D721Med (cell line): ENCODE results near the gene ZNF710.

Experiments
- DNase-seq: peaks from one replicate; pipeline ENCODE4 v3.0.0; 2011; ENCODE audit warnings: low spot score; ENCODE audit not compliant: insufficient read length
- FAIRE-seq: peaks from 2 replicates; lab custom pipeline; 2011; peaks lifted over from hg19 to GRCh38; lab: Jason Lieb, UNC
- TF ChIP-seq, protein P1 (sequence below): IDR thresholded peaks from 2 replicates; pipeline ENCODE4 v1.5.1; 2012; ENCODE audit warnings: mild to moderate bottlenecking, control low read depth; ENCODE audit not compliant: insufficient read depth; ENCODE audit errors: missing control alignments

The ZNF710 gene

DNA sequence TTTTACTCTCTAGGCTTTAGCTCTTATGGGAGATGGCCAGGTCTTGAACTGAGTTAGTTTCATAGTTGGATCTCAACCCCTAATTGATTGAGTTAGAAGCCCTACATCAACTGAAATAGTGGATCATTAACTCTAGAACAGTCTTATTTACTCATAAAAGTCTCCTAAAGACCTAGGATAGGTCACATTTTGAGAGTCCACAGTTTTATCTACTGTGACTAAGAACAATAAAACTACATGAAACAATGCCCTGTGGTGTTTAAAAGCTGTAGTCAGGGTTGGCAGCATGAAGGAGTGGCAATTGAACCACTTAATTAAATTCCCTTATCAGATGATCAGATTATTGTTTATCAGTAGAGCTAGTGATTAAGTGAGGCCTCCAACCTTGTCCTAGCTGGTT, 123.4 kb downstream of the ZNF710 start:
- no peak for DNase-seq
- FAIRE-seq = no peak
- TF ChIP-seq, protein P1, sequence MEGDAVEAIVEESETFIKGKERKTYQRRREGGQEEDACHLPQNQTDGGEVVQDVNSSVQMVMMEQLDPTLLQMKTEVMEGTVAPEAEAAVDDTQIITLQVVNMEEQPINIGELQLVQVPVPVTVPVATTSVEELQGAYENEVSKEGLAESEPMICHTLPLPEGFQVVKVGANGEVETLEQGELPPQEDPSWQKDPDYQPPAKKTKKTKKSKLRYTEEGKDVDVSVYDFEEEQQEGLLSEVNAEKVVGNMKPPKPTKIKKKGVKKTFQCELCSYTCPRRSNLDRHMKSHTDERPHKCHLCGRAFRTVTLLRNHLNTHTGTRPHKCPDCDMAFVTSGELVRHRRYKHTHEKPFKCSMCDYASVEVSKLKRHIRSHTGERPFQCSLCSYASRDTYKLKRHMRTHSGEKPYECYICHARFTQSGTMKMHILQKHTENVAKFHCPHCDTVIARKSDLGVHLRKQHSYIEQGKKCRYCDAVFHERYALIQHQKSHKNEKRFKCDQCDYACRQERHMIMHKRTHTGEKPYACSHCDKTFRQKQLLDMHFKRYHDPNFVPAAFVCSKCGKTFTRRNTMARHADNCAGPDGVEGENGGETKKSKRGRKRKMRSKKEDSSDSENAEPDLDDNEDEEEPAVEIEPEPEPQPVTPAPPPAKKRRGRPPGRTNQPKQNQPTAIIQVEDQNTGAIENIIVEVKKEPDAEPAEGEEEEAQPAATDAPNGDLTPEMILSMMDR = no peak

DNA sequence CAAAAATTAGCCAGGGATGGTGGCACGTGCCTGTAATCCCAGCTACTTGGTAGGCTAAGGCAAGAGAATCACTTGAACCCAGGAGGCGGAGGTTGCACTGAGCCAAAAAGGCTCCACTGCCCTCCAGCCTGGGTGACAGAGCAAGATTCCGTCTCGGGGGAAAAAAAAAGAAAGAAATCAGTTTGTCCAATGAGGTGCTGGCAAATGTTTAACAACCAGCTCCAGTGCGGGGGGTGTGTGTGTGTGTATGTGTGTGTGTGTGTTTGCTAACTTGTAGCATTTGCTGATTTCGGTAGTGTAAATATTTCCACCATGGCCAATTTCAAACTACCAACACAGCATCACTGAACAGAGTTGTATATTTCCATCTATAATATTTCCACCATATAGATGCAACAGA, 124.9 kb downstream of the ZNF710 start:
- FAIRE-seq (no peak), DNase-seq (no peak)
- TF ChIP-seq, protein P1 = no peak

DNA sequence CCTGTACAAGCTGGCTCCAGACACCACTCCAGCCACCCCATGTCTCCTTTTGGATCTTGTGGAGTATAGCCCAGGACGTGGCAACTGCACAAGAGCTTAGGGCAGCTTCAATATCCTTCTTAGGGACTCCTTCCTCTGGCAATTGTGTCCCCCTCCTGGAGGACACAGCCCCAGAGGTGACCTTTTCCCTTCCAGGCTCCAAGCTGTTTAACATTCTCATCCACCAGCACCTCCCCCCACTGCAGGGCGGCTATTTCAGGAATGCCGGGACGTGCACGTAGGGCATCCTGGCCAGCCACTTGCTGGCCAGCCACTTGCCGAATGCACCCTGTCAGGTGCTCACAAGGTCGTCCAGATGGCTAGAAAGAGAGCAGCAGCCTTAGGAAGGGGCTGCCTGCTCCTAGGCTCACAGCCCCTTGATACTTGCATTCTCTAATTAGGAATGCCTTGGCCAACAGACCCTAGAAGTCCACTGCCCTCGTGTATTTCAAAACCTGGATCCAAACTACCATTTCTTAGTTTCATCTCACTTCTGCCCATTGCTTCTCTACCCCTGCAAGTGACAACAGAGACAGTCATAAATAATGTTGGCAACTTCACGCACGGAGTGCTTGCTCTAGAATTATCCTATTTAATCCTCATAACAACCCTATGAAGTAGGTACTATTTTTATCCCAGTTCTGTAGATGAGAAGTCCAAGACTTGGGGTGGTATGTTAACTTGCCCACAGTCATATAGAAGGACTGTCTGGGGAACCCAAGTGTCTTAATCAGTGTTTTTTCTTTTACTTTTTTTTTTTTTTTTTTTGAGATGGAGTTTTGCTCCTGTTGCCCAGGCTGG, 125.7 kb downstream of the ZNF710 start:
- no peak for DNase-seq
- TF ChIP-seq, protein P1 = no peak
- FAIRE-seq = no peak

DNA sequence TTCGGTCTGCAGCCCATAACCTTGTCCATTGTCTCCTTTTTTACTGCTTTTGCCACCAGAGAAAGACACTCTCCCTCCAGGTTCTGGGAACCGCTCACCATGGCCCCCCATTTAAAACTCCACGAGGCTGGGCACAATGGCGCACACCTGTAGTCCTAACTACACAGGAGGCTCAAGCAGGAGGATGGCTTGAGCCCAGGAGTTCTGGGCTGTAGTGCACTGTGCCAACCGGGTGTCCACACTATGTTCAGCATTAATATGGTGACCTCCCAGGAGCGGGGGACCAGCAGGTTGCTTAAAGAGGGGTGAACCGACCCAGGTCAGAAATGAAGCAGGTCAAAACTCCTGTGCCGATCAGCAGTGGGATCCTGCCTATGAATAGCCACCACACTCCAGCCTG, 129.2 kb downstream of the ZNF710 start:
- FAIRE-seq (no peak), DNase-seq (no peak)
- TF ChIP-seq, protein P1 = no peak
